B cell (primary cell): ENCODE measurements around the gene EXD3.

ENCODE experiments used
- CTCF ChIP-seq: fragments of 200-600 bp; IDR thresholded peaks from one replicate; pipeline ENCODE4 v1.8.0; 2022; ENCODE audit warnings: antibody characterized with exemption, mild to moderate bottlenecking
- EZH2 ChIP-seq: IDR thresholded peaks from 2 replicates; pipeline ENCODE4 v1.6.1; 2012; ENCODE audit warnings: borderline replicate concordance, low read depth, mild to moderate bottlenecking, moderate library complexity, low read length; ENCODE audit not compliant: insufficient read depth, poor library complexity, severe bottlenecking

GRCh38 chr9:137465000-137465719 is 42.2 kb upstream of the EXD3 start:
- TF ChIP-seq CTCF (no peak), EZH2 (no peak)
